H1 (cell line): ENCODE results near the gene CNR1. TPM values are rescaled to one million over a fixed set of nuclear protein-coding genes. Genes with fewer than 3 reads are reported as not detected.

Source experiments
- CTCF ChIA-PET: fragments of 300-600 bp; sonication (Branson Sonifier 250); formaldehyde crosslinking; loops from one replicate; lab custom pipeline; 2021; ENCODE audit not compliant: partially characterized antibody; lab: Charles Lee
- POLR2A ChIA-PET: fragments of 300-600 bp; sonication (Branson Sonifier 250); formaldehyde crosslinking; loops from one replicate; lab custom pipeline; 2021; ENCODE audit warnings: inconsistent platforms; ENCODE audit not compliant: partially characterized antibody; lab: Charles Lee
- DNase-seq, 2 experiments: peaks; one replicate each; pipeline versions ENCODE4 v3.0.0 to v3.0.0-alpha.2; 2010 to 2022; ENCODE audit warnings: low spot score in 2 of 2, low read depth in 1 of 2, mixed read lengths in 1 of 2
- FAIRE-seq: peaks from 2 replicates; lab custom pipeline; 2011; peaks lifted over from hg19 to GRCh38; lab: Jason Lieb, UNC
- H2AFZ ChIP-seq: 2 replicates; pipeline ENCODE4 v1.8.1; 2012; ENCODE audit warnings: low read length, inconsistent platforms
- H2AK5ac ChIP-seq: 2 replicates; pipeline ENCODE4 v1.6.1; 2013; ENCODE audit warnings: low read depth, low read length
- H2BK120ac ChIP-seq: replicated peaks from 2 replicates; pipeline ENCODE3; 2013; ENCODE audit warnings: low read depth, low read length, inconsistent platforms
- H2BK12ac ChIP-seq: 2 replicates; pipeline ENCODE4 v1.6.1; 2013; ENCODE audit warnings: low read depth, low read length
- H2BK15ac ChIP-seq: 2 replicates; pipeline ENCODE4 v1.6.1; 2013; ENCODE audit warnings: low read length
- H2BK20ac ChIP-seq: 2 replicates; pipeline ENCODE4 v1.6.1; 2013; ENCODE audit warnings: low read length
- H2BK5ac ChIP-seq: 2 replicates; pipeline ENCODE4 v1.6.1; 2013; ENCODE audit warnings: low read depth, low read length
- H3K14ac ChIP-seq: 2 replicates; pipeline ENCODE4 v1.6.1; 2013; ENCODE audit warnings: inconsistent platforms; ENCODE audit not compliant: insufficient read length
- H3K18ac ChIP-seq: 2 replicates; pipeline ENCODE4 v1.6.1; 2013; ENCODE audit warnings: low read length; ENCODE audit errors: extremely low read depth
- H3K23ac ChIP-seq: 2 replicates; pipeline ENCODE4 v1.6.1; 2013; ENCODE audit warnings: inconsistent platforms; ENCODE audit not compliant: insufficient read length
- H3K23me2 ChIP-seq: 2 replicates; pipeline ENCODE4 v1.6.1; 2013; ENCODE audit warnings: low read depth, low read length
- H3K27ac ChIP-seq: 2 replicates; pipeline ENCODE4 v1.6.1; 2011; ENCODE audit warnings: low read depth, low read length, inconsistent platforms
- H3K27me3 ChIP-seq, 4 experiments: replicated peaks in 1 of 4; 1 replicate in 1 of 4; 2 replicates in 3 of 4; pipeline versions ENCODE4 v1.6.1 to v1.8.1; 2011 to 2013; ENCODE audit warnings: low read length in 3 of 4, mild to moderate bottlenecking in 3 of 4, inconsistent platforms in 2 of 4, mixed read lengths in 2 of 4, moderate library complexity in 1 of 4; ENCODE audit not compliant: control insufficient read depth in 3 of 4, insufficient read depth in 3 of 4; ENCODE audit errors: extremely low read depth in 1 of 4
- H3K36me3 ChIP-seq, 4 experiments: 2 replicates each; pipeline versions ENCODE4 v1.6.1 to v1.8.1; 2011 to 2013; ENCODE audit warnings: mild to moderate bottlenecking in 4 of 4, low read length in 3 of 4, moderate library complexity in 2 of 4, control low read depth in 1 of 4, inconsistent platforms in 1 of 4; ENCODE audit not compliant: insufficient read depth in 4 of 4, control insufficient read depth in 2 of 4
- H3K4ac ChIP-seq: replicated peaks from 2 replicates; pipeline ENCODE3; 2013; ENCODE audit warnings: low read length, low read depth, mixed read lengths, inconsistent platforms; ENCODE audit not compliant: insufficient read length
- H3K4me1 ChIP-seq, 4 experiments: replicated peaks in 1 of 4; 1 replicate in 1 of 4; 2 replicates in 3 of 4; pipeline versions ENCODE4 v1.6.1 to v1.8.1; 2011 to 2013; ENCODE audit warnings: low read length in 3 of 4, inconsistent platforms in 2 of 4, mixed read lengths in 1 of 4; ENCODE audit not compliant: insufficient read depth in 4 of 4, control insufficient read depth in 3 of 4
- H3K4me2 ChIP-seq, 2 experiments: 2 replicates each; pipeline versions ENCODE4 v1.6.1 to v1.8.1; 2011 to 2013; ENCODE audit warnings: low read depth in 2 of 2, low read length in 2 of 2, control low read depth in 1 of 2, inconsistent platforms in 1 of 2, mild to moderate bottlenecking in 1 of 2; ENCODE audit not compliant: insufficient read depth in 1 of 2
- H3K4me3 ChIP-seq, 4 experiments: fragments of 200-600, 300-600 bp in 1 of 4; sonication (generic), shearing (Covaris generic), sonication (Bioruptor Twin) in 1 of 4; 2 replicates each; pipeline versions ENCODE4 v1.5.1 to v1.8.1; 2011 to 2016; ENCODE audit warnings: low read length in 4 of 4, low read depth in 3 of 4, control low read depth in 2 of 4, inconsistent platforms in 2 of 4, mild to moderate bottlenecking in 2 of 4, mixed read lengths in 1 of 4, moderate library complexity in 1 of 4; ENCODE audit not compliant: insufficient read depth in 2 of 4; ENCODE audit errors: extremely low read depth in 1 of 4
- H3K56ac ChIP-seq: replicated peaks from 2 replicates; pipeline ENCODE3; 2013; ENCODE audit warnings: low read depth, mild to moderate bottlenecking, mixed read lengths, low read length, inconsistent platforms; ENCODE audit not compliant: insufficient read length
- H3K79me1 ChIP-seq: 2 replicates; pipeline ENCODE4 v1.6.1; 2013; ENCODE audit warnings: low read depth, low read length, control low read depth
- H3K79me2 ChIP-seq, 2 experiments: 2 replicates each; pipeline versions ENCODE4 v1.6.1 to v1.8.1; 2012 to 2013; ENCODE audit warnings: low read length in 2 of 2, mild to moderate bottlenecking in 2 of 2, inconsistent platforms in 1 of 2; ENCODE audit not compliant: insufficient read depth in 2 of 2, control insufficient read depth in 1 of 2
- H3K9ac ChIP-seq, 4 experiments: replicated peaks in 1 of 4; 1 replicate in 1 of 4; 2 replicates in 3 of 4; pipeline versions ENCODE4 v1.6.1 to v1.8.1; 2011 to 2013; ENCODE audit warnings: low read depth in 3 of 4, low read length in 3 of 4, control low read depth in 2 of 4, mild to moderate bottlenecking in 2 of 4, moderate library complexity in 2 of 4, inconsistent platforms in 1 of 4; ENCODE audit errors: extremely low read depth in 1 of 4
- H3K9me3 ChIP-seq, 2 experiments: 2 replicates each; pipeline versions ENCODE4 v1.6.1 to v1.8.1; 2012 to 2013; ENCODE audit warnings: mild to moderate bottlenecking in 2 of 2, moderate library complexity in 2 of 2, control low read depth in 1 of 2, inconsistent platforms in 1 of 2, low read depth in 1 of 2, low read length in 1 of 2, mixed read lengths in 1 of 2; ENCODE audit not compliant: insufficient read depth in 2 of 2
- H4K20me1 ChIP-seq, 2 experiments: replicated peaks in 1 of 2; 2 replicates each; pipeline versions ENCODE3 to v1.8.1; 2011 to 2013; ENCODE audit warnings: inconsistent platforms in 2 of 2, low read length in 2 of 2, mild to moderate bottlenecking in 1 of 2; ENCODE audit not compliant: insufficient read depth in 2 of 2, control insufficient read depth in 1 of 2
- H4K5ac ChIP-seq: 2 replicates; pipeline ENCODE4 v1.6.1; 2013; ENCODE audit warnings: low read length, low read depth, mixed read lengths, inconsistent platforms; ENCODE audit not compliant: insufficient read length
- H4K8ac ChIP-seq: 2 replicates; pipeline ENCODE4 v1.8.0; 2013; ENCODE audit warnings: mild to moderate bottlenecking, moderate library complexity, low read length, inconsistent platforms; ENCODE audit not compliant: insufficient read depth; ENCODE audit errors: extremely low read depth
- H4K91ac ChIP-seq: replicated peaks from 2 replicates; pipeline ENCODE3; 2013; ENCODE audit warnings: low read length, mixed read lengths, inconsistent platforms; ENCODE audit not compliant: insufficient read length
- KDM1A ChIP-seq: fragments of 200-600, 300-600 bp; sonication (generic); IDR thresholded peaks from 2 replicates; pipeline ENCODE4 v1.7.1; 2016; ENCODE audit warnings: mild to moderate bottlenecking, low read length, borderline replicate concordance
- WGBS, 2 experiments: shearing (Covaris generic) in 1 of 2; methylation state at CpG; one replicate each; pipeline versions ENCODE4 v1.1.6 to v1.1.7; 2013 to 2015; ENCODE audit warnings: low lambda C conversion rate in 2 of 2, mixed read lengths in 2 of 2, inconsistent platforms in 1 of 2, low coverage in 1 of 2, missing lambda C conversion rate in 1 of 2; ENCODE audit not compliant: insufficient replicate concordance in 2 of 2, insufficient coverage in 1 of 2, insufficient read length in 1 of 2; ENCODE audit errors: extremely low coverage in 1 of 2, missing lambda C conversion rate in 1 of 2; 5-methylcytosine and 5-hydroxymethylcytosine counted together
- polyA plus RNA-seq, 7 experiments: library from polyadenylated mRNA; depleted of rRNA in 3 of 7; stranded (reverse) in 5 of 7; unstranded in 2 of 7; fragments of >200 nt in 5 of 7; fragments of 200-250 nt in 2 of 7; gene quantifications; 1 replicate in 5 of 7; 2 replicates in 1 of 7; 4 replicates in 1 of 7; pipeline versions ENCODE4 v1.2.1 to v1.2.3, GENCODE V29; 2011 to 2013; ENCODE audit warnings: missing spikeins in 2 of 7, mixed read lengths in 2 of 7
- total RNA-seq: library from RNA; stranded (reverse); fragmentation: NEBNext Ultra II Directional; extraction: Animal tissue kit (Norgen Biotek cat#: 25700); gene quantifications from 2 replicates; pipeline ENCODE4 v1.2.1, GENCODE V29; 2021

CNR1 gene
- total and polyA plus RNA-seq, 2 of the 8 experiments (the other 6 are each of a cell fraction or from before 2014, with no cell fraction given): 0.83 to 3.1 TPM

GRCh38 chr6:88115307-88115706 is 50.8 kb downstream of the CNR1 start:
- Histone ChIP-seq H3K4me2 (no peak overlapping the region), H3K27me3 (no peaks in the 10 kb centered on the region), H3K27ac (no peak overlapping the region), H3K23me2 (no peaks in the 10 kb centered on the region), H3K79me2 (no peaks in the 10 kb centered on the region), H3K79me1 (no peaks in the 10 kb centered on the region), H3K4me3 (no peak overlapping the region), H2BK120ac (no peak overlapping the region), H3K18ac (no peak overlapping the region), H2BK5ac (no peak overlapping the region), H3K9me3 (no peaks in the 10 kb centered on the region), H3K36me3 (no peaks in the 10 kb centered on the region), H3K4ac (no peak overlapping the region), H4K5ac (no peak overlapping the region), H2BK15ac (no peak overlapping the region), H2BK20ac (no peak overlapping the region), H4K91ac (no peak overlapping the region), H2BK12ac (no peak overlapping the region), H4K8ac (no peak overlapping the region), H2AFZ (no peak overlapping the region), H4K20me1 (no peaks in the 10 kb centered on the region), H3K14ac (no peak overlapping the region), H3K4me1 (peaks cover 0 to 4% (median 0%) of the 10 kb centered on the region in 4 experiments; a peak in 1 of 7 replicates), H3K23ac (no peak overlapping the region), H3K56ac (no peak overlapping the region), H2AK5ac (no peak overlapping the region), H3K9ac (no peak overlapping the region)
- DNase-seq: no peak
- no peak for TF ChIP-seq KDM1A
- ChIA-PET CTCF (interaction anchor here (0.6 kb wide), 1 partner anchor 738 kb away, joined by 3 read pairs; no protein-coding TSS in a partner anchor), POLR2A (no interaction called here)
- 50% methylated on average over 2 of the region's 2 CpGs; no CpG with 5 or more reads in 1 of the 2 experiments for whole genome bisulfite sequencing, 2 experiments
- no peak for FAIRE-seq
